A549 treated with DMSO at 1 μM for 4 hours (cell line): Measurements from ENCODE around the gene NAAA. TPM values are rescaled to one million over a fixed set of nuclear protein-coding genes. Genes with fewer than 3 reads are reported as not detected.

Source experiments
- total RNA-seq: library from RNA; stranded (reverse); fragments of 200-300 nt; extraction: Qiagen RNA extraction; gene quantifications from 5 replicates; pipeline ENCODE4 v1.2.3, GENCODE V29; 2022; ENCODE audit warnings: low read depth

The NAAA gene
- 22.3 to 26.9 TPM (median 23.9 TPM) in 5 replicates for total RNA-seq

DNA sequence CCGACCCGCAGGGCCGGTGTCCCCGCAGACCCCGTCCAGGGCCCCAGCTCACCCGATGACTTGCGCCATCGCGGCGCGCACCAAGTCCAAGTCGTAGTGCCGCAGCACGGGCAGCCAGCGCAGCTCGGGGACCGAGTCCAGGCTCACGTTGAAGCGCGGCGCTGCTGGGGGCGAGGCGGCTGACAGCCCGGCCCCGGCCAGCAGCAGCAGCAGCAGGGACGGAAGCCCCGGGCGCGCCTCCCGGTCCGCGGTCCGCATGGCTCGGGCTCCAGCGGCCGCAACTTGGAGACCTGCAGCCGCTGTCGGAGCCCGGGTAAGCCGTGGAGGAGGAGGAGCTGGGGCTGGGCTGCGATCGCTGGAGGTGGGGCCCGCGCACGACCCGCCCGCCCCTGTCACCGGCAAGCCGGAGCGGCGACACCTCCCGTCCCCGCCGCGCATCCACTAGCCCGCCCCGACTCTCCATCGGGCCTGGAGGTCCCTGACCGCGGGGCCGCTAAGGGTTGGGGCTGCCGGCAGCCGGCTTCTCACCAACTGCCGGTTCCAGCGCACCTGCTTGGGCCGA is at the start of gene NAAA:
Gene NAAA (minus strand): TSS at position 322 of the 562 bp plus-strand sequence. CDS start 64 bp downstream, at position 258.

DNA sequence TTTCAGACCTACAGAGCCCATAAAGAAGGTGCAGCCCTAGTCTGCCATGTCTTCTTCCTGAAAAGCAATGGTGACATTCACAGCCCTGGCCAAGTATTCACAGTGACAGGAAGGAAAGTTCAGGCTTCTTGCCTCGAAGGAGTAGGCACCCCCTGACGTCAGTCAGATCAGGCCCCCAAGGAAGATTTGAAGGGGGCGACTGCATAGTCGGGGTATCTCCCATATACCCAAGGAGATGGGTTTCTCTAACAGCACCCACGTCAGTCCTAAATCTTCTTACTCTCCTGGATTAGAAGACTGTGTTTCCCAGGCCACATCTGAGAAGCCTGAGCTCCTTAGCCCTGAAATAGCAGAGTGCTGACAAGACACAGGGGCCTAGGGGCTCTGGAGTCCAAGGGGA is 38.5 kb downstream of the NAAA start, which contains the start of gene PPEF2:
Gene PPEF2 (minus strand): TSS at position 101 of the 400 bp plus-strand sequence. CDS start 6,127 bp downstream, outside the sequence.

Other genes with a start within 250 kb of the NAAA start
- gene USO1, start 216.4 kb downstream of the NAAA start, total RNA-seq = 23.2 to 30.5 TPM (median 27.5 TPM) in 5 replicates
- not detected in 5 replicates for gene PPEF2, start 38.6 kb downstream of the NAAA start, total RNA-seq
- 14.4 to 18.2 TPM (median 16.9 TPM) in 5 replicates for gene SDAD1, start 49.9 kb upstream of the NAAA start, total RNA-seq
- not detected in 5 replicates for gene CXCL9, start 66.5 kb upstream of the NAAA start, total RNA-seq
- gene CXCL10, start 82.5 kb upstream of the NAAA start, total RNA-seq = 0.14 to 0.18 TPM (median 0.17 TPM) in 4 of 5 replicates, not detected in the other
- gene CXCL11, start 95.1 kb upstream of the NAAA start, total RNA-seq = 0.10 to 0.30 TPM (median 0.21 TPM) in 4 of 5 replicates, not detected in the other
- not detected in 5 replicates for gene ART3, start 133.7 kb upstream of the NAAA start, total RNA-seq
- 28.7 to 43.7 TPM (median 30.7 TPM) in 5 replicates for gene NUP54, start 207.4 kb upstream of the NAAA start, total RNA-seq